Vagina (tissue), 2 donors: ENCODE data around the gene MEIS1. TPM values are rescaled to one million over a fixed set of nuclear protein-coding genes. Genes with fewer than 3 reads are reported as not detected.

Experiments used
- DNase-seq, 2 donors: peaks; one replicate each; pipeline ENCODE4 v3.0.0-alpha.2; 2017; ENCODE audit errors: extremely low spot score in 2 of 2
- H3K27ac ChIP-seq: fragments of 200-600 bp; sonication (generic); one replicate; pipeline ENCODE4 v1.5.1; 2019
- H3K27me3 ChIP-seq: fragments of 200-600 bp; sonication (generic); one replicate; pipeline ENCODE4 v1.5.1; 2019
- H3K36me3 ChIP-seq, 2 donors: fragments of 200-600 bp; sonication (generic); one replicate each; pipeline ENCODE4 v1.5.1; 2017 to 2019
- H3K4me1 ChIP-seq: fragments of 200-600 bp; sonication (generic); one replicate; pipeline ENCODE4 v1.5.1; 2019
- H3K4me3 ChIP-seq, 2 donors: fragments of 200-600 bp; sonication (generic); 1 replicate in 1 of 2; 2 replicates in 1 of 2; pipeline ENCODE4 v1.5.1; 2016 to 2019
- H3K9me3 ChIP-seq: fragments of 200-600 bp; sonication (generic); one replicate; pipeline ENCODE4 v1.5.1; 2019
- POLR2A ChIP-seq, 2 donors: fragments of 450-650 bp; IDR thresholded peaks; one replicate each; pipeline ENCODE4 v1.6.1; 2017; ENCODE audit warnings: antibody characterized with exemption in 2 of 2, mild to moderate bottlenecking in 2 of 2, moderate library complexity in 2 of 2
- POLR2AphosphoS5 ChIP-seq, 2 donors: sonication (generic); formaldehyde crosslinking; IDR thresholded peaks; one replicate each; pipeline ENCODE4 v1.9.0; 2017; ENCODE audit warnings: antibody characterized with exemption in 2 of 2, mild to moderate bottlenecking in 2 of 2, low read depth in 1 of 2; ENCODE audit not compliant: insufficient read depth in 1 of 2
- intact Hi-C: fragments of 100-400 bp; cut with DNase I; formaldehyde crosslinking; loops from one replicate; pipeline ENCODE4 v1.15.1; 2023
- total RNA-seq: library from RNA; depleted of rRNA; stranded (reverse); fragments of >200 nt; gene quantifications from one replicate; pipeline ENCODE4 v1.2.3, GENCODE V29; 2016
- TF ChIP-seq, protein P1 (sequence below), 3 experiments: fragments of 450-650 bp in 2 of 3; fragments of 200-600 bp in 1 of 3; sonication (generic) in 1 of 3; IDR thresholded peaks; one replicate each; pipeline ENCODE4 v1.5.1; 2017 to 2019; ENCODE audit warnings: antibody characterized with exemption in 3 of 3, mild to moderate bottlenecking in 2 of 3, moderate library complexity in 2 of 3

MEIS1 gene
- total RNA-seq, 1 donor from 2014 or later, result 80.5 TPM

GRCh38 chr2:66452917-66453316 is 18.0 kb downstream of the MEIS1 start:
- H3K27me3 ChIP-seq, result no peaks in the 10 kb centered on the region
- no peak for DNase-seq
- TF ChIP-seq POLR2A (IDR thresholded peaks at IDR 0.05) (no peak), POLR2AphosphoS5 (IDR thresholded peaks at IDR 0.05; ENCODE audit: insufficient read depth in 1 of 2, low read depth in 1 of 2) (no peak)
- TF ChIP-seq, protein P1, sequence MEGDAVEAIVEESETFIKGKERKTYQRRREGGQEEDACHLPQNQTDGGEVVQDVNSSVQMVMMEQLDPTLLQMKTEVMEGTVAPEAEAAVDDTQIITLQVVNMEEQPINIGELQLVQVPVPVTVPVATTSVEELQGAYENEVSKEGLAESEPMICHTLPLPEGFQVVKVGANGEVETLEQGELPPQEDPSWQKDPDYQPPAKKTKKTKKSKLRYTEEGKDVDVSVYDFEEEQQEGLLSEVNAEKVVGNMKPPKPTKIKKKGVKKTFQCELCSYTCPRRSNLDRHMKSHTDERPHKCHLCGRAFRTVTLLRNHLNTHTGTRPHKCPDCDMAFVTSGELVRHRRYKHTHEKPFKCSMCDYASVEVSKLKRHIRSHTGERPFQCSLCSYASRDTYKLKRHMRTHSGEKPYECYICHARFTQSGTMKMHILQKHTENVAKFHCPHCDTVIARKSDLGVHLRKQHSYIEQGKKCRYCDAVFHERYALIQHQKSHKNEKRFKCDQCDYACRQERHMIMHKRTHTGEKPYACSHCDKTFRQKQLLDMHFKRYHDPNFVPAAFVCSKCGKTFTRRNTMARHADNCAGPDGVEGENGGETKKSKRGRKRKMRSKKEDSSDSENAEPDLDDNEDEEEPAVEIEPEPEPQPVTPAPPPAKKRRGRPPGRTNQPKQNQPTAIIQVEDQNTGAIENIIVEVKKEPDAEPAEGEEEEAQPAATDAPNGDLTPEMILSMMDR (IDR thresholded peaks at IDR 0.05), result no peak
- H3K4me3 ChIP-seq, result no peak overlapping the region
- no peaks in the 10 kb centered on the region for H3K36me3 ChIP-seq
- intact Hi-C loops, result no loop called here
- peaks cover 61% of the 10 kb centered on the region for H3K4me1 ChIP-seq
- no peaks in the 10 kb centered on the region for H3K9me3 ChIP-seq
- peak overlapping the region; percentile 25 for H3K27ac ChIP-seq

DNA sequence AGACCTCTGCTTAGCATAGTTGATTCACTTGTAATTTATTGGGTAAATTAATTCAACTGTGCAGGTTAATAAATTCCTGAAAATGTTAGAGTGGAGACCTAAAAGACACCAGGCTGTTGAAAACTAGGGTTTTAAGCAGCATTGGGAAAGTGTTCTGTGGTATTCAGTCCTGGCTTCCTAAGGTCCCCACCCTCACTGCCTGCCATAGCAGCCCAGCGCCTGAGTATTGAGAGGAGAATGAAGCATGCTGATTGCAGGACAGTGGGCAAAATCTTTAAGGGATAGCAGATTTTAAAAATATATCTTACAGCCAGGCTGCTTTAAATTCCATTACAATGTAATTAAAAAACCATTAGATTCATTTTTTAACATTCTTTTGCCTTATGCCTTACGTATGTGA is 20.6 kb downstream of the MEIS1 start:
- Histone ChIP-seq H3K36me3 (no peaks in the 10 kb centered on the region), H3K27ac (peak overlapping the region; percentile 22), H3K27me3 (no peaks in the 10 kb centered on the region), H3K4me1 (peaks cover 63% of the 10 kb centered on the region), H3K9me3 (no peaks in the 10 kb centered on the region), H3K4me3 (no peak overlapping the region)
- no peak for TF ChIP-seq POLR2A (IDR thresholded peaks at IDR 0.05)
- TF ChIP-seq, protein P1 (IDR thresholded peaks at IDR 0.05), result no peak
- TF ChIP-seq POLR2AphosphoS5 (IDR thresholded peaks at IDR 0.05; ENCODE audit: insufficient read depth in 1 of 2, low read depth in 1 of 2), result no peak
- DNase-seq, result no peak
- intact Hi-C loops, result no loop called here

DNA sequence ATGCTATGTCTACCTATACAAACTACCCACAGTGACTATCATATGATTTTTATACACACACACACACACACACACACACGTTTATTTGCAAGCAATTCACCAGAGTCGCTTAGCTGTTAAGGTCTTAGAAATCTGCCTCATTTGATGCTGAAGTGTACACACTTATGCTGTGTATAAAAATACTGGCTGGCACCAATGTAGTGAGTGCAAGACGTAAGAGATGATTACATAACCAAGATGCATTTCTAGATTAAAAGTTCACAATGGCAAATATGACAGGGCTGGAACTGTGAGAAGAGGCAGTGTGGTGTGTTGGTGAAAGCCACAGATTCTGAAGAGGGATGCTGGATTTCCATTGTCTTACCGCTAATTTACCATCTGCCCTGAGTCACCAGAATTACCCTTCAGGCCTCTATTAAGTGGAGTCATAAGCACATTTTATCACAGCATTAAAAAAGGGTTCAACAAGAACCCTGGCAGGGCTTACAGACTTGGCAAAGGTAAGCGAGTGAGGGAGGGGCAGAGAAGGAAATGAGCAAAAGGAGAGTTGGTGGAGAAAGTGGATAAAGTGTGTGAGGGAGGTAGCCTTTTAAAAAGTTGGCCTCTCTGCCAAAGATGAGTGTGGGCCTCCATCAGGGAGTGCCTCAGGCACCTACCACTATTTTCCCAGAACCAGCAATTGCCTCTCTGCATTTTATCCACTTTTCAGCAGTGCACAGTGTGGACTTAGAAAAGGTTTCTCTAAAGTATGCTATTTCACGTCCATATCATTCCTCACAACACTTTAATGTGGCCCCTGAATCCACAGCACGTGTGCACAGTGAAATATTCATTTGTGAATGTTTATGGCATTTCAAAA is 21.5 kb downstream of the MEIS1 start:
- H3K4me1 ChIP-seq, result peaks cover 57% of the 10 kb centered on the region
- DNase-seq, result no peak
- H3K27ac ChIP-seq, result peak overlapping the region; percentile 22
- no peak overlapping the region for H3K4me3 ChIP-seq
- intact Hi-C loops, result no loop called here
- H3K9me3 ChIP-seq, result no peaks in the 10 kb centered on the region
- H3K36me3 ChIP-seq, result no peaks in the 10 kb centered on the region
- no peaks in the 10 kb centered on the region for H3K27me3 ChIP-seq
- TF ChIP-seq POLR2A (IDR thresholded peaks at IDR 0.05) (no peak), POLR2AphosphoS5 (IDR thresholded peaks at IDR 0.05; ENCODE audit: insufficient read depth in 1 of 2, low read depth in 1 of 2) (peak in 1 of 2 donors; percentile 71)

DNA sequence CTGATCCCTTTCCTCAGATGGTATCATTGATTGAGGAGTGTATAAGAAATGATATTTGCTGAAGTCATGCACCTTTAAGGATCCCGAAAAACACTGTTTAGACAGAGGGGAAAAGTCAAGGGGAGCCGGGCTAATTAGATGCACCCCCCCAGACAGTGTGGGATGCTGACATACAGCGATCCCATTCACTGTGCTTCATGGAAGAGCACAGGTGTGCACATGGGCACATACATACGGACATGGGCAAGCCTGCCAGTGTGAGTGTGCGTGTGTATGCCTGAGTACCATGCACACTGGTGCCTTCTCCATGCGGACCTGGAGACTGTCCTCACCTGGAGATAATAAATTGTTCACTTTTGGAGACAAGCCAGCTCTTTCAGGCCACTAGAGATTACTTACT is 22.6 kb downstream of the MEIS1 start:
- TF ChIP-seq POLR2AphosphoS5 (IDR thresholded peaks at IDR 0.05; ENCODE audit: insufficient read depth in 1 of 2, low read depth in 1 of 2) (no peak), POLR2A (IDR thresholded peaks at IDR 0.05) (no peak)
- TF ChIP-seq, protein P1 (IDR thresholded peaks at IDR 0.05), result no peak
- Histone ChIP-seq H3K27ac (no peak overlapping the region), H3K4me1 (peaks cover 57% of the 10 kb centered on the region), H3K4me3 (no peak overlapping the region), H3K36me3 (no peaks in the 10 kb centered on the region), H3K9me3 (no peaks in the 10 kb centered on the region), H3K27me3 (no peaks in the 10 kb centered on the region)
- DNase-seq, result no peak
- intact Hi-C loops, result no loop called here

- peaks cover 76% of the 10 kb centered on the region for H3K4me1 ChIP-seq
- H3K4me3 ChIP-seq, result no peak overlapping the region
- DNase-seq, result no peak
- TF ChIP-seq POLR2AphosphoS5 (IDR thresholded peaks at IDR 0.05; ENCODE audit: insufficient read depth in 1 of 2, low read depth in 1 of 2) (no peak), POLR2A (IDR thresholded peaks at IDR 0.05) (no peak)
- TF ChIP-seq, protein P1 (IDR thresholded peaks at IDR 0.05), result no peak
- no peaks in the 10 kb centered on the region for H3K9me3 ChIP-seq
- H3K27me3 ChIP-seq, result no peaks in the 10 kb centered on the region
- no peak overlapping the region for H3K27ac ChIP-seq
- intact Hi-C loops, result no loop called here
- peaks cover 0 to 7% of the 10 kb centered on the region in 2 donors for H3K36me3 ChIP-seq
Observed at GRCh38 chr2:66460031-66460430, 25.1 kb downstream of the MEIS1 start.
